BLaER1 (cell line): Measurements from ENCODE around the gene LSM4.
"Not testable (repeated sequence)": the region's sequence is repeated elsewhere in the genome, so short reads cannot be mapped to it uniquely, and the experiment has no call there.

Source experiments
- H3K27ac ChIP-seq: shearing (Covaris generic); formaldehyde crosslinking; 2 replicates; pipeline ENCODE4 v1.8.1; 2022
- H3K27me3 ChIP-seq: shearing (Covaris generic); formaldehyde crosslinking; 2 replicates; pipeline ENCODE4 v1.8.1; 2022
- H3K36me3 ChIP-seq: shearing (Covaris generic); formaldehyde crosslinking; 2 replicates; pipeline ENCODE4 v1.8.1; 2022
- H3K4me1 ChIP-seq: shearing (Covaris generic); formaldehyde crosslinking; 2 replicates; pipeline ENCODE4 v1.8.1; 2022
- H3K4me2 ChIP-seq: shearing (Covaris generic); formaldehyde crosslinking; 2 replicates; pipeline ENCODE4 v1.8.1; 2022
- H3K4me3 ChIP-seq: shearing (Covaris generic); formaldehyde crosslinking; 2 replicates; pipeline ENCODE4 v1.8.1; 2022
- H3K9ac ChIP-seq: shearing (Covaris generic); formaldehyde crosslinking; 2 replicates; pipeline ENCODE4 v1.8.1; 2022
- H3K9me3 ChIP-seq: shearing (Covaris generic); formaldehyde crosslinking; 2 replicates; pipeline ENCODE4 v1.8.1; 2022
- H4K20me1 ChIP-seq: shearing (Covaris generic); formaldehyde crosslinking; 2 replicates; pipeline ENCODE4 v1.8.1; 2022
- Cebpa-rat ChIP-seq: shearing (Covaris generic); IDR thresholded peaks from 2 replicates; pipeline ENCODE4 v1.8.1; 2022

Gene LSM4

DNA sequence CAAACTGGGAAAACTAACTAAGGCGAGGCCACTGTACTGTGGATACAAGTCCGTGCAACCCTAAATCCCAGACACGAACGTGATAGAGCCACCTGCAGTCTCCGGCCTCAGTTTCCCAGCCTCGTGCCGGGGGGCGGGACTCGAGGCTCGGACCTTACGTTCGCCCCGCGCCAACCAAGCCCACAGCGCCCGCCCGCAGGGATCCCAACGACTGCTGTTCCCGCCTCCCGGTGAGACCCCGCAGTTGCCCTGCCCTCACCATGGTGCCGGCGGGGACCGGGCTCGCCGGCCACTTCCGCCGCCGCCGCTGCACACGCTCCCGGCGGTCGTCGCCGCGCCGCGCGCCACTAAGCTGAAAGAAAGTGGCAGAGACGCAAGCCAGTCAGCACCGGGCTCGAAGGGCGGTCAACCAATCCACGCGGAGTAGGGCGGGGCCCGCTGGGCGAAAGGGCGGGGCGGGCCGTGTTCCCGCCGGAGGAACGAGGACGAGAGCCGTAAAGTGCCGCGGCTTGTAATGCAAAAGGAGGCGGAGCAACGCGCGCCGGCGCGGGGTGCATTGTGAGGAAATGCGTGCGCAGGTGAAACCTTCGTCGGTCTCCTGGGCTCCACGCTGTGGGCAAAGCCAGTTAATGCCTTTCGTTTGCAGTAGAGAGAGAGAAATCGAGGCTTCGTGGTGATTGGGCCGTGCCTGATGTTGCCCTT lies at the start of gene LSM4:
Gene LSM4, minus strand, starts transcription at position 318 of the 702 bp plus-strand sequence. Its CDS starts 56 bp downstream, at position 262.
- Histone ChIP-seq H3K4me2 (peak within 1 kb of the TSS; percentile 93), H3K9me3 (no peaks in the 10 kb centered on the region), H3K4me1 (peaks cover 58% of the 10 kb centered on the region)

DNA sequence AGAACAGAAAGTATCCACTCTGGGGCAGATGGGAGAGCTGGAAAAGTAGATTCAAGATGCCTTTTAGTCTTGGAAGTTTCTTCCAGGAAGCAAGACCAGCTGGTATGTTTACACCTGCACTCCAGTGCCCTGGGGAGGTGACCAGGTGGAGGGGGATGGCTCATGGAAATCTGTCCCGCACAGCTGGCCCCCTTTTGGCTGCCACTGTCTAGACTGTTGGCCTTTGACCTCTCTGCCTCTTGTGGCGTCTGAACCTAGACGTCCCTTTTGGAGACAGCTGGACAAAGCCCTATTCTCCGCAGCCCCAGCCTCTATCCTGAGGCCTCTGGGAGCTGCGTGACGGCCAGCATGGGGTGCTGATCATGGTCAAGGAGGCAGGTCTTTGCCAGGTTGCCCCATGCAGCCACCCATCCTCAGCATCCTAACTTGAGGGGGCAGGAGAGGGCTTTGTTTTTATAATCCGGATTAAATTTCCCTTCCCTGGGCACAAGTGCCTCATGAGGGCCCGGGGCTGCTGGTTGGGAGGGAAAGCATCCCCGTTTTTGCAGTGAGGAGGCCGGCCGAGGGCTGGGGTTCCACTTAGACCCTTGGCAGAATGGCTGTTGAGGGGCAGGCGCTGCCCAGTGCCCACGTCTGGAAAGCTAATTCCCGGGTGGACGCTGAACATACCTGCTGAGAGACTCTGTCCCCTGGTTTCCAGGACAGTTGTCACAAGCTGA lies 45.8 kb upstream of the LSM4 start:
- peaks cover 35% of the 10 kb centered on the region for H3K4me1 ChIP-seq
- no peaks in the 10 kb centered on the region for H3K27me3 ChIP-seq
- no peak for TF ChIP-seq Cebpa-rat
- H4K20me1 ChIP-seq = no peaks in the 10 kb centered on the region
- H3K4me3 ChIP-seq = no peak overlapping the region
- H3K4me2 ChIP-seq = no peak overlapping the region
- no peak overlapping the region for H3K9ac ChIP-seq
- peaks cover 12% of the 10 kb centered on the region for H3K9me3 ChIP-seq
- H3K36me3 ChIP-seq = peaks cover 12% of the 10 kb centered on the region; the same call in 1 of the 2 replicates
- no peak overlapping the region for H3K27ac ChIP-seq

More for the DNA sequence above, at the start of gene LSM4:
- Histone ChIP-seq H3K4me3 (peak within 1 kb of the TSS; percentile 94), H3K36me3 (peaks cover 15% of the 10 kb centered on the region; the same call in 1 of the 2 replicates), H4K20me1 (no peaks in the 10 kb centered on the region), H3K27ac (peak within 1 kb of the TSS; percentile 92), H3K9ac (peak within 1 kb of the TSS; percentile 85), H3K27me3 (no peaks in the 10 kb centered on the region)
- no peak for TF ChIP-seq Cebpa-rat

DNA sequence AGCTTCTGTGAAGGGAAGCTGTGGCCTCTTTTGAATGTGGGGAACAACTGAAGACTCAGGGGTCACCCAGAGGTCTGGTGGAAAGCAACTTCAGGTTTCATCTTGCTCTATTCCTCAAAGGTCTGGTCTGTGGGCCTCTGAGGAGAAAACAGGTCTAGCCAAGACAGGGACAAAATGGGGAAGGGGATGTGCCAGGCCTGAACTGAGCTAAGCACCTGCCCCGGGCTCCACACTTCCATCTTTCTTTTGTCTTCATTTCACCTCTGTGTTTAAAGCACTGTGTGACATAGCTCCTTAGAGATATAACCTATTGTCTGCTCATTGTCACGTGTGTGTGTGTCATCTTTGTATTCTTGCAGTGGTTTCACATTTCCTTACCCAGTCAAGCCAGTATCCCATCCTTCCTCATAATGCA lies 43.2 kb upstream of the LSM4 start:
- Histone ChIP-seq H3K4me2 (no peak overlapping the region), H3K27me3 (no peaks in the 10 kb centered on the region), H3K4me3 (no peak overlapping the region), H3K4me1 (peaks cover 26% of the 10 kb centered on the region), H3K9me3 (peaks cover 12% of the 10 kb centered on the region), H4K20me1 (no peaks in the 10 kb centered on the region), H3K27ac (peak overlapping the region; percentile 27; the same call in 1 of the 2 replicates), H3K9ac (no peak overlapping the region), H3K36me3 (peaks cover 28% of the 10 kb centered on the region; the same call in 1 of the 2 replicates)
- TF ChIP-seq Cebpa-rat = no peak

DNA sequence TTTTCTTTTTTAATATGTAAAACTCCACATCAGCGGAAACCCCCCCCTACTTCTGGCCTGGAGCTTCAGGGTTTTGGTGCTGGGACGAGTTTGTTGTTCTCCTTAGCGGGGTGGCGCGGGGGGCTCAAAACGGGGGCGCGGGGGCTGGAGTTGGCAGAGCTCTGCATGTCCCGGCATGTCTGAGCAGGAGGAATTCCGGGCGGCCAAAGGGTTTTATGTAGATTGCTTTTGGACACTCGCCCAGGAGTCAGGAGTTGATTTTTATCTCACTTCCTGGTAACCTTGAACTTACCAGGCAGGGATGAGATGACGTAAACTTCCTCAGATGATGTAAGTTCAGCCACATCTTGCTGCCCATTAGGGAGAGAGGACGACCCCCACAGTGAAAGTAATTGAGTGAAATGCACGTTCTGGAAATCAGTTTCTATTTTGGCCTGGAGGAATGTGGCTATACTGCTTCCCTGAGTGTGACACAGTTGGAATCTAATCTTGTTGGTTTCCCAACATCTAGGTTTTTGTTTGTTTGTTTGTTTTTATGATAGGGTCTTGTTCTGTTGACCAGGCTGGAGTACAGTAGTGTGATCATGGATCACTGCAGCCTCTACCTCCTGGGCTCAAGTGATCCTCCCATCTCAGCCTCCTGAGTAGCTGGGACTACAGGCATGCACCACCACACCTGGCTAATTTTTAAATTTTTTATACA lies 42.1 kb upstream of the LSM4 start:
- Histone ChIP-seq H3K4me2 (peak overlapping the region; percentile 61), H3K27ac (peak overlapping the region; percentile 71), H4K20me1 (no peaks in the 10 kb centered on the region), H3K9me3 (peaks cover 12% of the 10 kb centered on the region), H3K9ac (peak overlapping the region; percentile 48; the same call in 1 of the 2 replicates), H3K4me1 (peaks cover 26% of the 10 kb centered on the region), H3K36me3 (peaks cover 32% of the 10 kb centered on the region; the same call in 1 of the 2 replicates), H3K27me3 (no peaks in the 10 kb centered on the region), H3K4me3 (no peak overlapping the region)
- no peak for TF ChIP-seq Cebpa-rat

DNA sequence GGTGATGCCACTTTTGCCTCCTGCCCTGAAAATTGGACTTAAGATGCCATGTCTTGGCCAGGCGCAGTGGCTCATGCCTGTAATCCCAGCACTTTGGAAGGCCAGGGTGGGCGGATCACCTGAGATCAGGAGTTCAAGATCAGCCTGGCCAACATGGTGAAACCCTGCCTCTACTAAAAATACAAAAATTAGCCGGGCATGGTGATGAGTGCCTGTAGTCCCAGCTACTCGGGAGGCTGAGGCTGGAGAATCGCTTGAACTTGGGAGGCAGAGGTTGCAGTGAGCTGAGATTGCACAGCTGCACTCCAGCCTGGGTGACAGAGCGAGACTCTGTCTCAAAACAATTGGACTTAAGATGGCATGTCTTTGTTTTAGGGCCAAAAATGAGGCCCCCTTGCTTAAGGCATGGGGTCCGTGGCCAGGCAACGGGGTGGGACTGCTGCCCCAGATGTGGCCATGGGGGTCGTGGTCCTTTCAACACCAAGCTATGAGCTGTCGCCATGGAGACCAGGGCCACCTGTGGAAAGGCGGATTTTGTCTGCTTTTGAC lies 41.5 kb upstream of the LSM4 start:
- Histone ChIP-seq H3K9me3 (peaks cover 12% of the 10 kb centered on the region), H3K9ac (peak overlapping the region; percentile 48; the same call in 1 of the 2 replicates), H3K4me2 (peak overlapping the region; percentile 61), H3K36me3 (peaks cover 36% of the 10 kb centered on the region; the same call in 1 of the 2 replicates), H3K27ac (peak overlapping the region; percentile 71), H3K4me1 (peaks cover 26% of the 10 kb centered on the region)
- H3K27me3 ChIP-seq, H3K4me3 ChIP-seq, H4K20me1 ChIP-seq: not testable (repeated sequence)

DNA sequence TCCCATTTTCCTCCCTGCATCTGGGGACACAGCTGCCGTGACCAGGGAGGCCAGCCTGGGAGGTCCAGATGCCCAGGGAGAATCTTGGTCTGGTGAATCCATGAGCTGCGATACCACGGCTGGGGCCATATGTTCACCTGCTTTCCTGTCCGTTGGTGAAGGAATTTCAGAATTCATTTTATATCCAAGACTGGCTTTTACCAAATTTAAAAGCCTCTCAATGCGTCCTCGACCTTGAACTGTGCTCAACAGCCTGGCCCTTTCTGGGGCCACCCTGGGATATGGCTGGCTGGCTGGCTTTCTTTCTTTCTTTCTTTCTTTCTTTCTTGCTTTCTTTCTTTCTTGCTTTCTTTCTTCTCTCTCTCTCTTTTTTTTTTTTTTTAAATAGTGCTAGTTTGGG lies 40.9 kb upstream of the LSM4 start:
- no peak overlapping the region for H3K9ac ChIP-seq

DNA sequence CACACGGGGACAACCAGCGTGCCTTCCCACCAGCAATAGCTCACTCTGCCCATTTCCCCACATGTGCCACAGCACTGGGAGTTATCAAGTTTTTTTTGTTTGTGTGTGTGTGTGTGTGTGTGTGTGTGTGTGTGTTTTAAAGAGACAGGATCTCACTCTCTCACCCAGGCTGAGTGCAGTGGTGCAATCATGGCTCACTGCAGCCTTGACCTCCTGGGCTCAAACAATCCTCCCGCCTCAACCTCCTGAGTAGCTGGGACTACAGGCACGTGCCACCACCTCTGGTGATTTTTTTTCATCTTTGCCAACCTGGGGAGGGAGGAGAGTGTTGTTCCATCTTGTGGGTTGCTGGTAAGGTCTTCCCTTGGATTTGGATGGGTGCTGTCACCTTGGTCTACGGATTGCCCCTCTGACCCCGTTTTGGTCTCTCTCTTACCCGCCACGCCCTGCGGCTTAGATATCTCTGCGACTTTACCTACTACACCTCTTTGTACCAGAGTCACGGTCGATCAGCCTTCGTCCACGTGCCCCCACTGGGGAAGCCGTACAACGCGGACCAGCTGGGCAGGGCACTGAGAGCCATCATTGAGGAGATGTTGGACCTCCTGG lies 40.2 kb upstream of the LSM4 start:
- H3K4me1 ChIP-seq = peaks cover 26% of the 10 kb centered on the region
- peak overlapping the region; percentile 61 for H3K4me2 ChIP-seq
- no peak overlapping the region for H3K27ac ChIP-seq

More for the DNA sequence above, 40.9 kb upstream of the LSM4 start:
- Histone ChIP-seq H3K27me3 (no peaks in the 10 kb centered on the region), H3K4me3 (no peak overlapping the region), H3K36me3 (peaks cover 42% of the 10 kb centered on the region), H4K20me1 (no peaks in the 10 kb centered on the region), H3K27ac (no peak overlapping the region), H3K4me1 (peaks cover 26% of the 10 kb centered on the region), H3K9me3 (peaks cover 12% of the 10 kb centered on the region), H3K4me2 (peak overlapping the region; percentile 61)
- TF ChIP-seq Cebpa-rat = no peak

DNA sequence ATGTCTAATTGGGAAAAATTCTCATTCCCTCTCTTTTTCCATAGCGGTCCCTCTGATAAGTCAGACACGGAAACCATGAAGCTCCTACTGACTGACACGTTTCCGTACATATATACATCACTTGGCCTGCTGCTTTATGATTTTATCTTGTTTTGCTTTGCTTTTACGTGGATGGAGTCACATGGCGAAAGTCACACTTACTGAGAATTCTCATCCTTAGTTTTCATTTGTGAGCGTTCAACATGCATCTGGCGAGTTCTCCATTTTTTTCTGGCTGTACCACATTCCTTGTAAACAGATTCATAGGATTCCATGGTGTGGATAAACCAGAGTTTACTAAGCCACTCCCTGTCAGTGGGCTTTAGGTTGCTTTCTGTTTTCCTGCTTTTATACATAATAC lies 38.8 kb upstream of the LSM4 start:
- H3K9ac ChIP-seq = no peak overlapping the region
- no peak overlapping the region for H3K27ac ChIP-seq
- no peak overlapping the region for H3K4me2 ChIP-seq
- no peaks in the 10 kb centered on the region for H4K20me1 ChIP-seq
- H3K36me3 ChIP-seq = peaks cover 59% of the 10 kb centered on the region
- no peak overlapping the region for H3K4me3 ChIP-seq
- peaks cover 26% of the 10 kb centered on the region for H3K4me1 ChIP-seq
- H3K27me3 ChIP-seq = no peaks in the 10 kb centered on the region
- TF ChIP-seq Cebpa-rat = no peak
- H3K9me3 ChIP-seq = peaks cover 19% of the 10 kb centered on the region

More for the DNA sequence above, 40.2 kb upstream of the LSM4 start:
- Histone ChIP-seq H4K20me1 (no peaks in the 10 kb centered on the region), H3K9ac (no peak overlapping the region), H3K27me3 (no peaks in the 10 kb centered on the region), H3K36me3 (peaks cover 50% of the 10 kb centered on the region), H3K9me3 (peaks cover 12% of the 10 kb centered on the region), H3K4me3 (no peak overlapping the region)
- TF ChIP-seq Cebpa-rat = no peak

DNA sequence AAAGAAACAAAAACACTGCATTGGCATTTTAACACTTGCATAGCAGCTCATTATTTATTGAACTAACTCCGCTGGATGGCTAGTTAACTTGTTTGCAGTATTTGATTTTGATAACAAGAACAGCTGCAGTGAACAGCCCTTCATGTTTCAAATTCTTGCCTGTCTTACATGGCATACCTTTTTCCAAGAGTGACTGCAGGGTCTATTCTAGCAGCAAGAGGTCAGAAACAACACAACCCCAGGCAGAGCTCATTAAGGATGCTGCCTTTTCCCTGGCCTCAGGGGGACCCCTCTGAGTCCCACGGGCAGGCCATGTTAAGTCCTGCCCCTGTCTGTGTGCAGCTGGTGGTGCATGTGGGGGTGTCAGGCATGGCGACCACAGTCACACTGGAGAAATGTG lies 34.2 kb upstream of the LSM4 start:
- Histone ChIP-seq H3K36me3 (peaks cover 54% of the 10 kb centered on the region), H3K27ac (no peak overlapping the region), H3K9me3 (peaks cover 9% of the 10 kb centered on the region), H3K9ac (no peak overlapping the region), H3K4me1 (no peaks in the 10 kb centered on the region), H3K27me3 (no peaks in the 10 kb centered on the region), H3K4me3 (no peak overlapping the region), H4K20me1 (no peaks in the 10 kb centered on the region), H3K4me2 (no peak overlapping the region)
- TF ChIP-seq Cebpa-rat = no peak

DNA sequence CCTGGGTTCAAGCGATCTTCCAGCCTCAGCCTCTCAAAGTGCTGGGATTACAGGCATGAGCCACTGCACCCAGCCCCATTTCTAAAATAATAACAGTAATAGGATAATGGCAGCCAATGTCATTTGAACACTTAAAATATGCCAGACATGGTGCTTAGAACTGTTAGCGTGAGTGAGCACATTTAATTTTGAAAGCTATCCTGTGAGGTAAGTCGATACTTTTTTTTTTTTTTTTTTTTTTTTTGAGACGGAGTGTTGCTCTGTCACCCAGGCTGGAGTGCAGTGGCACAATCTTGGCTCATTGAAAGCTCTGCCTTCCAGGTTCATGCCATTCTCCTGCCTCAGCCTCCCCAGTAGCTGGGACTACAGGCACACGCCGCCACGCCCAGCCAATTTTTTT lies 31.9 kb upstream of the LSM4 start:
- H4K20me1 ChIP-seq, H3K9ac ChIP-seq, H3K27me3 ChIP-seq, H3K27ac ChIP-seq, H3K4me2 ChIP-seq, H3K4me1 ChIP-seq, H3K4me3 ChIP-seq, H3K9me3 ChIP-seq: not testable (repeated sequence)
- H3K36me3 ChIP-seq = peaks cover 46% of the 10 kb centered on the region
